Measurements from ENCODE around the gene LIPT2. TPM values are rescaled to one million over a fixed set of nuclear protein-coding genes. Genes with fewer than 3 reads are reported as not detected.

Gene LIPT2
- total RNA-seq, 1 donor from 2014 or later, result 1.4 TPM

- Mint-ChIP-seq H3K27me3 (ENCODE audit: low read depth) (peaks cover 3% of the 10 kb centered on the region), H3K27ac (ENCODE audit: unreplicated experiment) (no peak overlapping the region), H3K4me3 (ENCODE audit: unreplicated experiment) (no peak overlapping the region), H3K9me3 (ENCODE audit: low read depth) (no peaks in the 10 kb centered on the region), H3K4me1 (ENCODE audit: low read depth) (peaks cover 17% of the 10 kb centered on the region), H3K36me3 (ENCODE audit: low read depth) (no peaks in the 10 kb centered on the region)
- no peak for DNase-seq (ENCODE audit: low spot score)
- peak; percentile 91 for TF ChIP-seq CTCF (IDR thresholded peaks at IDR 0.05)
Observed at GRCh38 chr11:74449369-74449931, 44.1 kb downstream of the LIPT2 start.

GRCh38 chr11:74447720-74448119, 45.8 kb downstream of the LIPT2 start:
- Mint-ChIP-seq H3K9me3 (ENCODE audit: low read depth) (no peaks in the 10 kb centered on the region), H3K27ac (ENCODE audit: unreplicated experiment) (no peak overlapping the region), H3K27me3 (ENCODE audit: low read depth) (peaks cover 3% of the 10 kb centered on the region), H3K4me3 (ENCODE audit: unreplicated experiment) (no peak overlapping the region), H3K36me3 (ENCODE audit: low read depth) (no peaks in the 10 kb centered on the region), H3K4me1 (ENCODE audit: low read depth) (peaks cover 31% of the 10 kb centered on the region)
- DNase-seq (ENCODE audit: low spot score), result no peak
- TF ChIP-seq CTCF (IDR thresholded peaks at IDR 0.05), result no peak

- Mint-ChIP-seq H3K36me3 (ENCODE audit: low read depth) (no peaks in the 10 kb centered on the region), H3K27me3 (ENCODE audit: low read depth) (no peaks in the 10 kb centered on the region), H3K27ac (ENCODE audit: unreplicated experiment) (no peak overlapping the region), H3K9me3 (ENCODE audit: low read depth) (no peaks in the 10 kb centered on the region), H3K4me1 (ENCODE audit: low read depth) (peaks cover 35% of the 10 kb centered on the region), H3K4me3 (ENCODE audit: unreplicated experiment) (no peak overlapping the region)
- DNase-seq (ENCODE audit: low spot score), result no peak
- TF ChIP-seq CTCF (IDR thresholded peaks at IDR 0.05), result no peak
Observed at GRCh38 chr11:74446532-74446938, 47.0 kb downstream of the LIPT2 start.

- H3K9me3 Mint-ChIP-seq (ENCODE audit: low read depth), result no peaks in the 10 kb centered on the region
- TF ChIP-seq CTCF (IDR thresholded peaks at IDR 0.05), result no peak
- H3K27me3 Mint-ChIP-seq (ENCODE audit: low read depth), result no peaks in the 10 kb centered on the region
- H3K27ac Mint-ChIP-seq (ENCODE audit: unreplicated experiment), result no peak overlapping the region
- H3K4me1 Mint-ChIP-seq (ENCODE audit: low read depth), result peaks cover 32% of the 10 kb centered on the region
- no peak overlapping the region for H3K4me3 Mint-ChIP-seq (ENCODE audit: unreplicated experiment)
- DNase-seq (ENCODE audit: low spot score), result no peak
- no peaks in the 10 kb centered on the region for H3K36me3 Mint-ChIP-seq (ENCODE audit: low read depth)
Observed at GRCh38 chr11:74444173-74444826, 49.2 kb downstream of the LIPT2 start.

- peaks cover 28% of the 10 kb centered on the region for H3K4me1 Mint-ChIP-seq (ENCODE audit: low read depth)
- DNase-seq (ENCODE audit: low spot score), result no peak
- no peaks in the 10 kb centered on the region for H3K36me3 Mint-ChIP-seq (ENCODE audit: low read depth)
- H3K27ac Mint-ChIP-seq (ENCODE audit: unreplicated experiment), result no peak overlapping the region
- H3K27me3 Mint-ChIP-seq (ENCODE audit: low read depth), result no peaks in the 10 kb centered on the region
- peak; percentile 71 for TF ChIP-seq CTCF (IDR thresholded peaks at IDR 0.05)
- H3K4me3 Mint-ChIP-seq (ENCODE audit: unreplicated experiment), result no peak overlapping the region
- no peaks in the 10 kb centered on the region for H3K9me3 Mint-ChIP-seq (ENCODE audit: low read depth)
Observed at GRCh38 chr11:74443071-74443864, 50.3 kb downstream of the LIPT2 start.

Measured in chondrocyte (in vitro differentiated cells).